Effector memory CD8-positive, alpha-beta T cell (primary cell): ENCODE data around the gene UCHL3.

Experiments used
- ATAC-seq: fragments of 150-1000 bp; cut with Tn5 transposase; replicated peaks from 2 replicates; pipeline ENCODE4 v1.10.0; 2021; ENCODE audit warnings: mild to moderate bottlenecking, moderate library complexity
- DNase-seq, 3 experiments: peaks; one replicate each; pipeline ENCODE4 v3.0.0; 2021
- H3K27ac Mint-ChIP-seq, 2 donors: one replicate each; pipeline ENCODE4 v1.8.0; 2022; ENCODE audit warnings: mild to moderate bottlenecking in 2 of 2, mixed read lengths in 2 of 2, moderate library complexity in 2 of 2
- H3K27me3 Mint-ChIP-seq, 2 donors: one replicate each; pipeline ENCODE4 v1.8.0; 2022; ENCODE audit warnings: mixed read lengths in 2 of 2
- H3K36me3 Mint-ChIP-seq: one replicate; pipeline ENCODE4 v1.8.0; 2022; ENCODE audit warnings: mild to moderate bottlenecking, moderate library complexity, mixed read lengths; ENCODE audit not compliant: insufficient read depth
- H3K4me1 Mint-ChIP-seq, 2 donors: one replicate each; pipeline ENCODE4 v1.8.0; 2022; ENCODE audit warnings: low read depth in 2 of 2, mixed read lengths in 2 of 2
- H3K4me3 Mint-ChIP-seq, 2 donors: one replicate each; pipeline ENCODE4 v1.8.0; 2022; ENCODE audit warnings: mild to moderate bottlenecking in 2 of 2, mixed read lengths in 2 of 2, moderate library complexity in 2 of 2
- H3K9me3 Mint-ChIP-seq, 2 donors: one replicate each; pipeline ENCODE4 v1.8.0; 2022; ENCODE audit warnings: mixed read lengths in 2 of 2

UCHL3 gene

GRCh38 chr13:75645141-75645540, 95.5 kb downstream of the UCHL3 start:
- H3K36me3 Mint-ChIP-seq: no peaks in the 10 kb centered on the region
- no peak for DNase-seq

GRCh38 chr13:75647126-75647784, 97.7 kb downstream of the UCHL3 start:
- no peaks in the 10 kb centered on the region for H3K9me3 Mint-ChIP-seq
- no peak for ATAC-seq
- no peak overlapping the region for H3K27ac Mint-ChIP-seq
- no peak overlapping the region for H3K4me3 Mint-ChIP-seq
- H3K27me3 Mint-ChIP-seq: no peaks in the 10 kb centered on the region
- no peak for DNase-seq
- H3K36me3 Mint-ChIP-seq: no peaks in the 10 kb centered on the region
- no peaks in the 10 kb centered on the region for H3K4me1 Mint-ChIP-seq

More at GRCh38 chr13:75645141-75645540, 95.5 kb downstream of the UCHL3 start:
- Mint-ChIP-seq H3K4me3 (no peak overlapping the region), H3K9me3 (no peaks in the 10 kb centered on the region), H3K27ac (no peak overlapping the region), H3K27me3 (no peaks in the 10 kb centered on the region), H3K4me1 (no peaks in the 10 kb centered on the region)
- no peak for ATAC-seq

DNA sequence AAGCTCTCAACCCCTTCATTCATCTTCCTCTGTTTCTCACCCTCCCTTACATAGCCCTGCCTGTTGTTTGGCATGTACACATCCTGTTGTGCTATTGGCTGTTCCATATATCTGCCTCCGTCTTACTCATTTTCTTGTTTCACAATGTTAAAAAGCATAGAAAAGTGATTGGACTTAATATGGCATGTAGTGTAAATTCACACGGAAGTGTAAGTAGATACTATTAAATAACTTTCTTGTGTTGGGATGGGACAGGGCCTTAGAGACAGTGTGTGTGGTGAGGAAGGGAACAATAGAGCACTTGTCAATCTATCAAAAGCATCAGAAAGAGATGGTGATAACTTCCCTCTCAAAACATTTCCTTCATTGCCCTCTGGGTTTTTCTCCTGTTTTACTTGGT, 98.9 kb downstream of the UCHL3 start:
- H3K27me3 Mint-ChIP-seq: no peaks in the 10 kb centered on the region
- no peak overlapping the region for H3K4me3 Mint-ChIP-seq
- H3K36me3 Mint-ChIP-seq: no peaks in the 10 kb centered on the region
- DNase-seq (no peak), ATAC-seq (no peak)
- no peaks in the 10 kb centered on the region for H3K9me3 Mint-ChIP-seq
- H3K27ac Mint-ChIP-seq: no peak overlapping the region
- H3K4me1 Mint-ChIP-seq: no peaks in the 10 kb centered on the region

DNA sequence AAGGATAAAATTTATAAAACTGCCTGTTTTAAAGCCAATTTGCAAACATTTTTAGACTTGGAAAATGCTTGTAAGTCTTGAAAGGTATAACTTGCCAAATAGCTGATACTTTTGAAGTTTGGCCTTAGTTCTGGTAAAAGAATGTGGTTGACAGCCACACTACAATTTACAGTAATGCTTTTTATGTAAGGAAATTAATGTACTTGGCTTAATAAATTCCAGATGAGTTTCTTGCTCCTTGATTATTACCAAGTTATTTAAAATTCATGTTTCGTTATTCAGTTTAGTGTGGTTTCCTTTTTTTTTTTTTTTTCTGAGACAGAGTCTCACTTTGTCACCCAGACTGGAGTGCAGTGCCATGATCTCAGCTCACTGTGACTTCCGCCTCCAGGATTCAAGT, 101.4 kb downstream of the UCHL3 start:
- Mint-ChIP-seq H3K27me3 (no peaks in the 10 kb centered on the region), H3K4me1 (no peaks in the 10 kb centered on the region), H3K4me3 (no peak overlapping the region), H3K9me3 (no peaks in the 10 kb centered on the region), H3K27ac (no peak overlapping the region), H3K36me3 (no peaks in the 10 kb centered on the region)
- ATAC-seq (no peak), DNase-seq (no peak)

- no peak overlapping the region for H3K27ac Mint-ChIP-seq
- H3K27me3 Mint-ChIP-seq: no peaks in the 10 kb centered on the region
- DNase-seq: no peak
Measured at GRCh38 chr13:75652726-75653125, 103.1 kb downstream of the UCHL3 start.

More at GRCh38 chr13:75652726-75653125, 103.1 kb downstream of the UCHL3 start:
- H3K36me3 Mint-ChIP-seq: no peaks in the 10 kb centered on the region
- ATAC-seq: no peak
- H3K4me1 Mint-ChIP-seq: no peaks in the 10 kb centered on the region
- H3K9me3 Mint-ChIP-seq: no peaks in the 10 kb centered on the region
- no peak overlapping the region for H3K4me3 Mint-ChIP-seq
